Activated T-cell treated with anti-CD3 and anti-CD28 coated beads for 48 hours (primary cell): Measurements from ENCODE around the gene CCDC85A.

Source experiments
- DNase-seq: peaks from one replicate; pipeline ENCODE4 v3.0.0-alpha.2; 2020; ENCODE audit warnings: low read depth

Gene CCDC85A

DNA sequence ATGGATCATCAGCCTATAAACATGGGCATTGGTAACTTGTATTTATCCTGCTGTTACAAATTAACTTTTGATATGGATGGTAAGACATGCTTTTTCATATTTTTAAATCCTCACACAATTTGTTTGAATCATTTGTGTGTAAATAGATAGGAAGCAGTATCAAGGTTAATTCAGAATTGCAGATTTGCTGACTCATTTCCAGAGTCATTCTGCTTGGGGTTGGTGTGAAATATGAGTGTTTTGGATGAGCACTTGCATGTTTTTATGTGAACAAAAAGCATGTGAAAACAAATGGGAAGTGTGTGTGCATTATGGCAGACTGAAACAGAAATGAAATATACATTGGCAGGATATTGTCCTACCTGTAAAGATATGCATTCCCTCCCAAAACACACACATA is 11.8 kb downstream of the CCDC85A start:
- no peak for DNase-seq

- no peak for DNase-seq
These were observed 14.0 kb downstream of the CCDC85A start for GRCh38 chr2:56197816-56198215.

- DNase-seq = no peak
These were observed 15.1 kb downstream of the CCDC85A start for GRCh38 chr2:56198936-56199335.

- no peak for DNase-seq
These were observed 15.7 kb downstream of the CCDC85A start for GRCh38 chr2:56199492-56199891.

DNA sequence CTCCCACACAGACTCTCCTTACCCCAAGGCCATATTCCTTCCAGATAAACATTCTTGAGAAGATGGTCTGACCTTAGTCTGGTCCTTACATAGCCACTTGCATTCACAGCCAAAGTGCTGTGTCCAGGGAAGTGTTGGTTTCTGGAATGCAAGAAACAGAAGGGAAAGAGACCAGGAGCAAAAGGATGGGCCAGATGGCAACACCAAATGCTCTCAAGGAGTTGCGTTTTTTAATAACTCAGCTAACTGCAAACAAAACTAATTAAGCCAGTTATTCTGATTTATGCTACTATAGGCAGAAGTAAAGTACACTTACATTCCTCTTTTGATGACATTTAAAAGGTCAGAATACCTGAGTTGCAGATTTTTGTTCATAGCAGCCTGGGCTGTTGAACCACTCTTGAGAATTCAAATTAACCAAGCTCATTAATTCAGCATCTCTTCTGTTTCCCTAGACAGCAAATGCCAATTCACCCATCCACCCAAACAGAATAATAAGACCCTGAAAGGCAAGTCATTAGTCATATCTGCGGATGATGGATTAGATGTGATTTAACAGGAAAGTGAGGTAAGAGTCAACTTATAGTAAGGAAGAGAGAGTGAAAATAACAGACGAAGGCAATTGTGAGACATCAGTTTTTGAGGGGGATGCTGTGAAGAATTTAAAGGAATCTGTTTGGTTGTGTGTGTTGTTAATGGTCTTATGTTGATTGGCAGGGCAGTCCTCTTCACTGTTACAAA is 18.8 kb downstream of the CCDC85A start:
- no peak for DNase-seq

DNA sequence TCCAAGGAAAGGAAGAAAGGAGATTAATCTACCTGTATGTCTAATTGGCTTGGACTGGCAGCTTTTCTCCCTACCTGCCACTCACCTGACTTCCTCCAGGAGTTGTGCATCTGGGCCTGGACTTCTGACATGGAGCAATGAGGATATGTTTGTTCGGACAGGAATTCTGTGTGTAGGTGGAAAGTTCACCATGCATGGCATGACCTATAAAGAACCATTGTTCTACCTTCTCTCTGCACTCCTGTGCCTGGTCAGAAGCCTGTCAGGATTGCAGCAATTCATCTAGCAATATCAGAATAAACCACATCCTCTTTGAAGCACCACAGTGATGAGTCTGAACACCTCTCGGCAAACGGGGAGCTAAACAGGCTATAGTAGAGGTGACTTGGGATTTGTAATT is 20.8 kb downstream of the CCDC85A start:
- no peak for DNase-seq

DNA sequence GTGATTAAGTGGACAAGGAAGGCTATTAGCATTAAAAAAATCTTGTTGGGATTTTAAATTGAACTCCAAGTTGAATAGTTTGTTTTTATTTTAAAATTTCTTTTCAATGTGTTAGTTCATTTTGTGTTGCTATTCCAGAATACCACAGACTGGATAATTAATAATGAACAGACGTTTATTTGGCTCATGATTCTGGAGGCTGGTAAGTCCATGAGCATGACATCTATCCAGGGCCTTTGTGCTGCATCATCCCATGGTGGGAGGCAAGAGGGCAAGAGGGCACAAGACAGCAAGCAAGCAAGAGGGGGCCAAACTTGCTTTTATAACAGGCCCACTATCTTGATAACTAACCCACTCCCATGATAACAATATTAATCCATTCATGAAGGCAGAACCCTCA is 22.5 kb downstream of the CCDC85A start:
- DNase-seq = no peak

DNA sequence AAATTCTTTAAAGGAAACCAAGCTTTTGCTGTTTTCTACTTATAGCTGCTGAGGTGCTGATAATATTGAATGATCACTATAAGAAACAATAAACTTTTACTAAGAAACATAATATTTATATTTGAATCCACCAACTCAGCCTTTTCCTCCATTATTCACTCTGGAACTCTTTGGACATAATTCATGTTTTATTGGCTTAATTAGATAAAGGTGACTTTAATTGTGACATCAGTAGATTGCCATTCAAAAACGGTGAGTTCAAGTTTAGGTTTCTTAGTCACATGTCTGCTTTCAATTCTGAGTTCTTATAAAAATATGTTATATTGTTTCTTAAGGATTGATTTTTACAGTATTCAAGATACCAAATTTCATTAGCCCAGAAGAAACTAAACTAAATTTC is 24.0 kb downstream of the CCDC85A start:
- no peak for DNase-seq

DNA sequence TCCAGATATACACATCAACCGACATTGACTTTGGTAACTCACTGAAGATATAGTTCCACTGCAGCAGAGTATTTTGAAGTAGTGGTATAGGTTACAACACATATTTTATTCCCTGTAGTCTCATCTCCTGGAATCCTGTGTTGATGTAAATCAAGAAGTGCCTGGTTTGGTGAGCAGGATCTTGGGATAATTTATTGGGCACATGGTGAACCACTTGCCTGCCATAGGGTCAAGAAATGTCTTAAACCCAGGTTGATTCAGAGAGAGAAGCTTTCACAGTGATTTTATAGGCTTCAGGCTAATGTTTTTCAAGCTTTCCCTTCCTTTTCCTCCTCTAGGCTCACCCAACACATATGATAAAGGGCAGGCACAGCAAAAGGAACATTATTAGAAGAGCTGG is 24.6 kb downstream of the CCDC85A start:
- no peak for DNase-seq

DNA sequence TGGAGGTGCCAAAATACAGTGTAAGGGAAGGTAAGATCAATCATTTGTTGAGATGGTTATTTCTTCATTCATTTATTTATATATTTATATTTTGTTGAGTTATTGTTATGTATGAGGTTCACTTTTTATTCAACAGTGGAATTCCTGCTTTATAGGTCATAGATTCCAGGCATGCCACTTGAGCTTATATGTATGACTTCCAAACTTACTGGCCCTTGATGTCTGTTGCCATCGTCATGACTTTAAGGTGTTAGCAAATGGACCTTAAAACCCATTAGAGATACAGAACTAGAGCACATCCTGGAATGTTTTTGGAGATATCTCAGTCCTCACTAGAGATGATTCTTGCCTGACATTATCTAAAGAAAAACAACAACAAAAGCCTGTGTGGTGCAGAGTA is 25.9 kb downstream of the CCDC85A start:
- DNase-seq = no peak

DNA sequence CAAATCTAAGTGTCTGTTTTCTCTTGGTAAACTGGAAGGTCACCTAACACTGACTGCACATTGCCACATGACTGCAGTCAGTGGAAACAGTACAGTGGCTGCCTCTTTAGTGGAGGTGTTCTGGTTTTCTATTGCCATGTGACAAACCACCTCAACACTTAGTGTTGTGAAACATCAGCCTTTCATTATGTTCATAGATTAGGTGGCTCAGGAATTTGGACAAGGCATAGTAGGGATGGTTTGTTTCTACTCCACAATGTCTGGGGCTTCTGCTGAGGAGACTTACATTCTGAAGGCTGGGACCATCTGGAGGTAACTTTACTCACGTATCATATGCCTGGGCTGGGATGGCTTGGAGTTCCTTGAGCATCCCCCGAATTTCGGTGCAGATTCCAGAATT is 26.5 kb downstream of the CCDC85A start:
- DNase-seq = no peak

DNA sequence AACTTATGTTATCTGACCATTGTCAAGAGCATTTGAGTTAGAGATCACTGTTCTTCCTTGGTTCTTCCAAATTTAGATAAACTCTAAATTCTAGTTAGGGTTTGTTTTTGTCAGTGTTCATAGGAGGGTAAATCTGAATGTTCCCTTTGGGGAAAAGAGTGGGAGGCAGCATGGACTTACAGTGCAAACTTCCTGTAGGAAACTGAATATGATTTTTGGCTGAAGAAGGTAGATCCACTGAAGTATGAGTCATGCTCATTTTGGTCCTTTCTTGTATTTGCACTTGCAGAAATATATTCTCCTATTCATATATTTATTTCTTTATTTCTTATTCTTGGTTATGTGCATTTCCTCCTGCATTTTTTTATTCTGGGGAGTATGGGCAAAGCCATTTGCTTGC is 27.3 kb downstream of the CCDC85A start:
- no peak for DNase-seq

DNA sequence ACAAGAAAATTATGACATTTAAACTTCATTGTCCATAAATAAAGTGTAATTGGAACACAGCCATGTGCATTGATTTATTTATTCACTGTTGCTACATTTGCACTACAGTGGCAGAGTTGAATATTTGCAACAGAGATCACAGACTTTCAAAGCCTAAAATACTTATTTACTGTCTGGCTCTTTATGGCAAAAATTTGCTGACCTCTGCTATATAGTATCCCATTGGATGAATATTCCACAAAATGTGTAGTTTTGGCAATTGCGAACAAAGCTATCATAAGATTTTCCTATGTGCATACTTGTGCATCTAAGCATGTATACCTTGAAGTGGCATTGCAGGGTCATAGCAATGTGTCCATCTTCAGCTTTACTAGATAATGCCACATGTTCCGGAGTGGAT is 32.1 kb downstream of the CCDC85A start:
- no peak for DNase-seq

DNA sequence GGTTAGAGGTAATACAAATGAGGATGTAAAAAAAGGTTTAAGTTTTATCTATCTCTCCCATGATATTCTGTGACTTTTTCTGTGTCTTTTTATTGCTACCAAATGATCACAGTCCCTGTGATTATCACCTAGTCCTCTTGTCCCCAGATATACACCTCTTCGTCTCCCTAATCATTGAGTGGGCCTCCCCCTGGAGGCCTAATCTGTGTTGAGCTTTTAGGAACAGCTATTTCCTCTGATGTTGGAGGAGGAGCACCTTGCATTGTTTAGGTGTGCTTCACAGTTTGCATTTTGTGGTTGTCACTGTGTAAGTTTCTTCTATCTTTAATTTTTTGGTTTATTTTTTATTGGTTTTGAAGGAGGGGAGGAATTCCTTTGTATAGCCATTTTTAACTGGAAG is 33.3 kb downstream of the CCDC85A start:
- no peak for DNase-seq

GRCh38 chr2:56222481-56222880 is 38.7 kb downstream of the CCDC85A start:
- DNase-seq = no peak

DNA sequence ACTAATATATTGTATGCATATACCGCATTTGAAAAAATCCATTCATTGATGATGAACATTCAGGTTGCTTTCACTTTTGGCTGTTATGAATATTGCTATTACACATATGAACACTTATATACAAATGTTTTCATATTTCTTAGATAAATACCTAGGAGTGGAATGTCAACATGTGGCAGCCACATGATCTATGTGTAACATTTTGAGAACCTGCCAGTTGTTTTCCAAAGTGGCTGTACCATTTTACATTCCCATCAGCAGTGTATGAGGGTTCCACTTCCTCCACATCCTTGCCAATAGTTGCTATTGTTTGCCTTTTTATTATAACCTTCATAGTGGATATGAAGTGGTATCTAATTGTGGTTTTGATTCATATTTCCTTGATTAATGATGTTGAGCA is 40.5 kb downstream of the CCDC85A start:
- no peak for DNase-seq

DNA sequence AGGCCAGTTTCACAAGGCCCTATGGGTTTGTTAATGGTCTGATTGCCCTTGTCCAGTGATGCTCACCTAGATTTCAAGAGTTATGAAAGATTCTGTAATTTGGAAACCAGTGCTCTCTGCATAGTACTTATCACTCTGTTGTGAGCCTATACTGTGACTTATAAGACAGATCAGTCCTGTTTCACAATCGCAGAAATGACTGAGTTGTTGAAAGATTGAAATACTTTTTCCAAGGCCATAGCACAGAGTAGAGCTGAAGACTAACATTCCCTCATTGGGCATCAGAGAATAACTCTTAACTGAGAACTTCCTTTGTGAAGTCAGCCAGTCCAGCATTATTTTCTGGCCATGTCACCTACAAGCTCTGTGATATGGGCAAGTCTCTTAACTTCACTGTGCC is 44.0 kb downstream of the CCDC85A start:
- DNase-seq = no peak

DNA sequence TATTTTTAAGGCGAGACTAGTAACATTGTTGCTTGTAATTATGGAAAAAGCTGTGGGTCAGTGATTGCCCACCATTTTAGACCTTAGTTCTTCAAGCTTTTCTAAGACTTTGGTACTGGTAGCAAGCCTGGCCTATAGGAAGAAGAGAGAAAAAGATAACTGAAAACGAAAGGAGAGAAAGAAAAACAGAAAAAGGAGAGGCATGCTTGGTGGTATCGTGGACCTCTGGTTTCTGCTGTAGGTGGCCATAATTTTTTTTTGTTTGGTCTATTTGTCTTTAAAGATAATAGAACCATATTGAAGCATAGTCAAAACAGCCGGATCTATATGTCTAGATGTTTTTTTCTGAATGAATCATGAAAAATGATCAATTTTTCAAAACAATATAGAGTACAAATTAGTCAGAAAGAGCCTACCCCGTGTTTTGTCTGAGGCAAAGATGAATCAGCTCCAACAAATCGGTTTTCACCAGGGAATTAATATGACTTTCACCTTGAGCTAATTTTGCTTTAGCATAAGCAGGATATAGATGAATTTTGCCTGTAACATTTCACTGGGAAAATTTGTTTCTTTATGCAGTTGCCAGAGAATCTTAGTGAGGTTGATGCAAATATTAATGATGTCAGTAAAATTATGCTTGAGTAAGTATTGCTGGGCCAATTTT is 45.7 kb downstream of the CCDC85A start:
- no peak for DNase-seq

DNA sequence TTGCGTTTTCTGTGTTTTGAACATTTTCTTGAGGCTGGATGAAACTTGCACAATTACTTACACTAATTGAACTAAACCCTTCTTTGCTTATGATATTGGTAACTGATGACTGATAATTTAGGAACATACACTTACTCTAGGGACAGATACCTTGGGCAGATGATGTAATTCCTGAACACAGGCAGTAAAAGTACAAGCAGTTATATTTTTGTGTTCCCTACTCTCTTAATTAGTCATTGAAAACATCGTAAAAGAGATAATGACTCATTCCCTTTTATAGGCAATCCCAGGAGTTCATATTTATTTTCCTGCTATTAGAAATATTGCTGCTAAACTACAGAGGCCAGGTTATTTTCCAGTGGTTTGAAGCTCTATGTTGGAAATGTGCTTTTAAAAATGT is 46.4 kb downstream of the CCDC85A start:
- DNase-seq = no peak

GRCh38 chr2:56231361-56231760 is 47.6 kb downstream of the CCDC85A start:
- no peak for DNase-seq

GRCh38 chr2:56232912-56233311 is 49.1 kb downstream of the CCDC85A start:
- no peak for DNase-seq

DNA sequence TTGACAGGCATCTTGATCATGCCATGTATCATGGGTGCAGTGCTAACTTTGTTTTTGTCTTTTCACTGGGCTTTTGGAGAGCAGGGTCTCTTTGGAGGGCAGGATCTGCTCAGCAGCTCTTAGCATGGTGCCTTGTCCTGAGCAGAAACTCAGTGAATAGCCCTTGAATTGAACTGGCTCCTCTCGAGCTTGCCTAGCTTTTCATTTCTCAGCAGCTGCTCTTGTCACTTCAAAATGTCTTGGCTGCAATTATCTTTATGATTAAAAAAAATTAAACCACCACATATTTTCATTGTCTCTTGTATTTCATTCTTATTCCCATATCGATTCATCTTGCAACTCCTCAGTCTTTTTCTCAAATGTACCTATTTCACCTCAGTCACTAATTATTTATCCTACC is 50.5 kb downstream of the CCDC85A start:
- DNase-seq = no peak

DNA sequence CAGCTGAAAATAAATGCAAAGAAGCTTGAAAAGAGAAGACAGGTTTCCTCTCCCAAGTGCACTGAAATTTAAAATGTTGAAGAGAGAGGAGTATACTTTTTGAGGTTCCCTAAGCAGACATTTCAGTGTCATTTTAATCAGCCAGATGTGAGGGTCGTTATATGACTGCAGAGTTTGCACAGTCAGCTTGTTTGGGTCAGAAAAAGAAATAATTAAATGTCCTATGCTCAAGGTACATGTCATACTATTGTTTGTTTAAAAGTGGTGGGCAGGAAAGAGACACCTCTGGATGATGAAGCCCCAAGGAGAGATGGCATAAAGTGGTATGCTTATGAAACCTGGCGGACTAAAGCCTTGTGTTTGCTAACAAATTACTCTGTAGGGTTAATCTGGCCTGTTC is 55.2 kb downstream of the CCDC85A start:
- no peak for DNase-seq

DNA sequence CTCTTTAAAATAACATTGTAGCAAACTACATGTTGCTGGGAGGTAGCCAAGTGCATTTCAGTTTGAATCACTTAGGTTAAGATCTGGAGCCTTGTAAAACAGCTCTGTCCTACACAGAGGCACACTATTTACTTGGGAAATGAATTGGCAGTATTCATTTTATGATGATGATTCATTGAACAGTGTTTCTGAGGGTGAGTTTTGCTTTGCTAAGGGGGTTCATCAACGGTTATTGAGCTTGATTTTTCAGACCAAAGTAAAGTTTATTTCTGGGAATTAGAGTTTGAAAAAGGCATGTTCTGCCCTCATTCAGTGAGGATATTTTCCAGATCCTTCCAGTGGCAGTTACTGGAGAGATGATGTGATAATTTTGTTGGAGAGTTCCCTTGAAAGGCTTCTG is 55.6 kb downstream of the CCDC85A start:
- DNase-seq = no peak
